Measurements from ENCODE around the gene PI4KB.

Gene PI4KB

GRCh38 chr1:151259351-151259750 is 67.9 kb downstream of the PI4KB start:
- no peak for DNase-seq (ENCODE audit: extremely low read depth, low read depth)
- H3K4me3 ChIP-seq (replicated peaks; ENCODE audit: low read depth, low read length), result no peak overlapping the region
- no peak for TF ChIP-seq CTCF (IDR thresholded peaks at IDR 0.05; ENCODE audit: low read depth, low read length, missing control alignments)

DNA sequence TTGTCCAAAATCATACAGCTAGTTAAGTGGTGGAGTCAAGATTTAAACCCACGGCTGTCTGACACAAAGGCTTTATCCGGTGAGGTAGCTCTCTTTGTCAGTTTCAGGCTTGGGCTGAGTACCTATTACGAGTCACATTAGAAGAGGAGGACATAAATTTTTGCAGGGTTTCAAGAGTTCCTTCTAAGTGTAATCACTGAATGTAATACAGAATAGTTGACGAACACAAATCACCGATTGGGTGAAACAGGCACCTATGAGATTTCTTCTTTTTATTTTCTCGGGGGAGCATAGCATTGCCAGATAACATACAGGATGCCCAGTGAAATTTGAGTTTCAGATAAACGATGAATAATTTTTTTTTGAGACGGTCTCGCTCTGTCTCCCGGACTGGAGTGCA is 71.8 kb downstream of the PI4KB start:
- no peak for TF ChIP-seq CTCF (IDR thresholded peaks at IDR 0.05; ENCODE audit: low read depth, low read length, missing control alignments)
- no peak for DNase-seq (ENCODE audit: extremely low read depth, low read depth)

DNA sequence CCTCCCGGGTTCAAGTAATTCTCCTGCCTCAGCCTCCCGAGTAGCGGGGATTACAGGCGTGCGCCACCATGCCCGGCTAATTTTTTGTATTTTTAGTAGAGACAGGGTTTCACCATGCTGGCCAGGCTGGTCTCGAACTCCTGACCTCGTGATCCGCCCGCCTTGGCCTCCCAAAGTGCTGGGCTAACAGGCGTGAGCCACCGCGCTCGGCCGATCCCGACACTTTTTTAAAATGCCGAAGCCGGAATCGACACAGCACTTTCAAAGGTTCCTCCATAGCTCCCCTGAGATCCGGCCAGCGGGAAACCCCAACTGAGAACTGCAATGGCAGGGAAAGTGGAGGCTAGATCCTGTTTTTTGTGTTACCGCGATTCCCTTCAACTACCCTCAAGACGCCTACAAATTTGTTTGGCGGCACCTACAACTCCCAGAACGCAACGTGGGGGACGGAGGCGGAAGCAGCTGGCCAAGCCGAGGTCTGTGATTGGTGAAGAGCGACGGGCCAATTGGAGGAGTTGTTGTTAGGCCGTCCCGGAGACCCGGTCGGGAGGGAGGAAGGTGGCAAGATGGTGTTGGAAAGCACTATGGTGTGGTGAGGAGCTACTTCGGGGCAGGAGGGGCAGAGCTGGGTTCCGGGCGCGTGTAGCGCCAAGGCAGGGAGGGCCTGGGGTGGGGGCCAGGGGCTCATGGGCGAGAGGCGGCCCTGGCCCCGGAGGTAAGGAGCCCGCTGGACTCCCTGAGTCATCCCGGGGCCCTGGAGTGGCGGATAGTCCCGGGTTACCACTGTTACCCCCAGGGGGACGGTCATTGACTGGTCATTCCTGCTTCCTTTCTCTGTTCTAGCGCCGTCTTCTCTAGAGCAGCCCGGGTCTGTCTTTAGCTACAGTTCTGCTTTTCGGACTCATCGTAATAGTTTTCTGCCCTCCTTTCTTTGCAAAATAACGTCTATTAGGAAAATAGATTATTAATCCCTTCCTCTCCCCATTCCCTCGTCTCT is 72.7 kb downstream of the PI4KB start, which contains the start of gene PSMD4:
PSMD4 (plus strand) TSS at position 518 of the 997 bp plus-strand sequence; CDS start at position 567, 49 bp downstream.
- peak; percentile 93 for DNase-seq (ENCODE audit: extremely low read depth, low read depth)
- TF ChIP-seq CTCF (IDR thresholded peaks at IDR 0.05; ENCODE audit: low read depth, low read length, missing control alignments), result no peak

More for the DNA sequence above, 71.8 kb downstream of the PI4KB start:
- H3K4me3 ChIP-seq (replicated peaks; ENCODE audit: low read depth, low read length), result peak overlapping the region; percentile 57

GRCh38 chr1:151251656-151252470 is 75.4 kb downstream of the PI4KB start:
- DNase-seq (ENCODE audit: extremely low read depth, low read depth), result peak; percentile 58
- peak; percentile 86 for TF ChIP-seq CTCF (IDR thresholded peaks at IDR 0.05; ENCODE audit: low read depth, low read length, missing control alignments)
- no peak overlapping the region for H3K4me3 ChIP-seq (replicated peaks; ENCODE audit: low read depth, low read length)

More for the DNA sequence above, 72.7 kb downstream of the PI4KB start, which contains the start of gene PSMD4:
- H3K4me3 ChIP-seq (replicated peaks; ENCODE audit: low read depth, low read length), result peak within 1 kb of the TSS; percentile 57

DNA sequence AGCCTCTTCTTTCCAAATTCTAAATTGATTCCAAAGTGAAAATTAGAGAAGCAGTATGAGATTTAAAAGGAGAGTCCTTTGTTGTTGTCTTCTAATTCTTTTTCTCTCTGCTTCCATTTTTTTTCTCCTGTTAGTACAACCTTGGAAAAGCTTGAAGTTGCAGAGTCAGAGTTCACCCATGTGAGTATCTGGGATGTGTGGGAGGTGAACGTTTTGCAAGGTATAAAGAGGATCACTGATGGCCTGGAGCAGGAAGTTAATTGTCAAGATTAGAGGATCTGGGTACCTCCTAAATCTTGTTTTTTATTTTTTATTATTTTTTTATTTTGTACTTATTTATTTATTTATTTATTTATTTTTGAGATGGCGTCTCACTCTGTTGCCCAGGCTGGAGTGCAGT is 80.4 kb downstream of the PI4KB start:
- H3K4me3 ChIP-seq (replicated peaks; ENCODE audit: low read depth, low read length), result no peak overlapping the region
- DNase-seq (ENCODE audit: extremely low read depth, low read depth), result no peak
- TF ChIP-seq CTCF (IDR thresholded peaks at IDR 0.05; ENCODE audit: low read depth, low read length, missing control alignments), result no peak

GRCh38 chr1:151243683-151244216 is 83.5 kb downstream of the PI4KB start:
- no peak for DNase-seq (ENCODE audit: extremely low read depth, low read depth)
- no peak overlapping the region for H3K4me3 ChIP-seq (replicated peaks; ENCODE audit: low read depth, low read length)
- TF ChIP-seq CTCF (IDR thresholded peaks at IDR 0.05; ENCODE audit: low read depth, low read length, missing control alignments), result no peak

Data from HFF-Myc (cell line).